HG03196 (cell line): ENCODE results near the gene AGTRAP.

Experiments used
- ATAC-seq: cut with Tn5 transposase; IDR thresholded peaks from one replicate; pipeline ENCODE4 v1.9.1; 2021; ENCODE audit not compliant: unreplicated experiment

The AGTRAP gene

DNA sequence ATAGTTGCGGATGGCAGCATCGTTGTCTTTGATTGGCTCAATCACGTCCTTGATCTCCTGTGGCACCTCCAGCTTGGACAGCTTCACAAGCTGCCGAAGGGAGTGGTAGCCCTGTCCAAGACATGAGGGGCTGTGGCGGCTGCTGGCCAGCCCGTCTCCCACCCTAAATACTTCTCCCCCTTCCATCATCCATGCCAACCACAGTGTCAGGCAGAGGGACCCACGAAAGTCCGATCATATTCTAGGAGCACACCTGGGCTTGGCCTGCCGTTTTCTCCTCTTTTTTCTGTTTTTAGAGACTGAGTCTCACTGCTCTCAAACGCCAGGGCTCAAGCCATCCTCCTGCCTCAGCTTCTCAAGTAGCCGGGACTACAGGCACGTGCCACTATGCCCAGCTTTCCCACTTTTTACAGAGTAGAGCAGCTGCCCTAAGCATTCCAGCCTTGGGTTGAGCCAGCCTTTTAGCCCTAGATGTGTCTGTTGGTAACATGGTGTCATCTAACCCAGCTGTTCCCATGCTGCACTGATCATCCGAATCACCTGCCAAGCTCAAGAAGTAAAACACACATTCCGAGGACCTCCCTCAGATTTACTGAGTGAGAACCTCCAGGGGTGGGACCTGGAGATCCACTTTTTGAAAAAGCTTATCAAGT is 59.4 kb downstream of the AGTRAP start:
- no peak for ATAC-seq

DNA sequence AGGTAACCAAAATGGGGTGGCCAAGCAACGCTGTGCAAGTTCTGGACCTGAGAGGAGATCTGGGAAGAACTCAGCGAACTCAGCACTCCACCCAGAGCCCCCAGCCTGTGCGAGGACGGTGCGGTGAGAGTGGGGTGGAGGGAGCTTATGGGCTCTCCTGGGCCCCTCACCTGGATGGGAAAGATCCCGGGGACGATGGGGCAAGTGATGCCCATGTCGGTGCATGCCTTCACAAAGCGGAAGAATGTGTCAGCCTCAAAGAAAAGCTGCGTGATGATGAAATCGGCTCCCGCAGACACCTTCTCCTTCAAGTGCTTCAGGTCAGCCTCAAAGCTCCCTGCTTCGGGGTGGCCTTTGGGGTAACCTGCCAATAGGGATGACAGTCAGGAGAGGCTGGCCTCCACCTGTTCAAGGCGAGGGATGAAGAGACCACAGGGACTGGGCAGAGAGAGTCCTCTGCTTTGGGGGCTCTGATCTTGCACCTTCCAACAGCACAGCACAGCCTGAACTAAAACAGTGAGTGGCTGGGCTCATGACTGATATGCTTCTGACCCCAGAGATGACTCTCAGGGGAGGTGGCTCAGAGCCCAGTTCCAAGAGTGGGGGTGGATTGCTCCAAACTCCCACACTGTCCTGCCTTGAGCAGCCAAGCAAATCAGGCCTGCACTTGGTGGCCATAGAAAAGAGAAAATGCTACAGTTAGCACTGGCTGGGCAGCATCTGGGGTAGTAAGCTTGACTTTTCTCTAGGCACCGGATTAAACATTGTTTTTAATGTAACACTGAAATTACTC is 60.3 kb downstream of the AGTRAP start:
- no peak for ATAC-seq

DNA sequence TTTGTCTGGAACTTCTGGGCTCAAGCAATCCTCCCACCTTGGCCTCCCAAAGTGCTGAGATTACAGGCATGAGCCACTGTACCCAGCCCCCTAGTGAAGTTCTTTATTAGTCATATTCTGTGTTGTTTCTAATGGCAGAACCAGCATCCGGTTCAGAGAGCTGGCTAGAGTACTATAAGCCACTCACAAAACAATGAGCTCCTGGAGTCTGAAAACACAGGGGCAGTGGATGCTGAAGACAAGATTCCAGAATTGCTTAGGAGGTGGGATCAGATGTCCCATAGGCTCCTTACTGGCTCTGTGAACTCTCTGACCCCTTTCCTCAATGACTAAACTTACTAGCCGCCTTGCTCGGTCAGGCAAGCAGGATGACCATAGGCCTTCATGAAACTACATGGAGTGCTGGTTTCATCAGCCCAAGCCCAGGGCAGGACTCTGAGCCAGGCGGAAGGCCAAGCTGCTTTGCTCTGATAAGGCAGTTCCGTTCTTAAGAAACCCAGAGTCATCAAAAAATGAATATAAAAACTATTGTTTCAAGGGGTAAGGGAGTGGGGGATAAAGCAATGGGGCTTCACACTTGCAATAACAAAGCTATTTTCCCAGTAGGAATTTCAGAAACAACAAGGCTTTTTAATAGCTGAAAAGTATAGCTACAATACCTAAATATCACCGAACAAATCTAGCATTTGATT is 61.7 kb downstream of the AGTRAP start:
- no peak for ATAC-seq

DNA sequence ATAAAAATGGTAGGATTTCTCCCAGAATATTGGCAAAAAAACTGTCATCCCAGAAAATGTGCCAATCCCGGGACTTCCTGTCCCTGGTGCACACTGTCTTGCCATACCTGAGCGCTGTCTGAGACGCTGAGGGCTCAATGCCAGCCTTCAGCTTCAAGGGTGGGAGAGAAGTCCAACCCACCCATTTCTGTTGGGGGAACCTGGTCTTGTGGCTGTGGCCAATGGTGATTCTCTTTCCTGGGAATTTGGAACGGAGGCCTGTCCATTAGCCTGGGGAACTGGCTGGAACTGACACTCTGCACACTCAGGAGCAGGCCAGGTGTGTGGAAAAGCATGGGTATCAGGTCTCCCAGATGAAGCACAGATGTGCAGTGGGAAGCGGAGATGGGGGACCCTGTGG is 63.2 kb downstream of the AGTRAP start:
- ATAC-seq = no peak

DNA sequence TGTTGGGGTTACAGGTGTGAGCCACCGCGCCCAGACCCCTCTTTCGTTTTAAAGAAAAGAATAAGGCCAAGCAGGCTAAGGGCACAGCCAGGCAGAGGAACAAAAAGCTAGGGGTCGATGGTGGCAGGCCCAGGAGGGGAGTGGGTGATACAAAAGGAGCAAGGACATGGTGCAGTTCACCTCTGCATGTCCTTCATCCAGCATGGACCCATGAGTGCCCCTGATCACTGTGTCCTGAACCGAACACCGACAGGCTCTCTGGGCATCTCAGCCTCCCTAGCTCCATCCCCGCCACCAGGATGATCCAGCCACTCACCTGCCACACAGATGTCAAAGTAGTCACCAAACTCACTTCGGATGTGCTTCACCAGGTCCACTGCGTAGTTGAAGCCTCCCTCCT is 64.0 kb downstream of the AGTRAP start:
- no peak for ATAC-seq

DNA sequence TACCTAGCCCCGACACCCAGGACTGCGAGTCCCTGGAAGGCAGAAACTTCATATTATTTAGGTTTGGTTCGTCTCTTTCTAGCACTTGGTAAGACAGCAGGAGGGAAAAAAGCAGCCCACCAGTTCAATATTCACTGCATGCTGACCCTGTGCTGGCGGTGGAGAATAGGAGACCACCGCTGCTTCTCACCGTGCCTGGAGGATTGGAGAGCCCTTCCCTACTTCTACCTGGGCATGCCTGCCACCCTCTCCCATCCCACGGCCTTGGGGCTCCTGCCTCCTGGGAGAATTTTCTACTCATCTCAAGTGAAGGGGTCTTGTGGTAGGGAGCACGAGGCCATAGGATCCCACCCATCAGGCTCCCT is 64.4 kb downstream of the AGTRAP start:
- no peak for ATAC-seq
